Skeletal muscle cell (primary cell): ENCODE results near the gene PAGE2B.
"Not testable (repeated sequence)": the region's sequence is repeated elsewhere in the genome, so short reads cannot be mapped to it uniquely, and the experiment has no call there.

Source experiments
- DNase-seq: peaks from one replicate; pipeline ENCODE4 v3.0.0-alpha.2; 2010; ENCODE audit warnings: low read depth
- H3K4me3 ChIP-seq: 2 replicates; pipeline ENCODE4 v1.5.1; 2011; ENCODE audit warnings: low read depth, mild to moderate bottlenecking, control low read depth, low read length, moderate library complexity

The PAGE2B gene

GRCh38 chrX:55074851-55075467, at the start of gene PAGE2B:
Gene PAGE2B, plus strand, starts transcription at chrX:55075030. Its CDS starts 1,012 bp downstream, at chrX:55076042.
- no peak for DNase-seq
- no peak within 1 kb of the TSS for H3K4me3 ChIP-seq

GRCh38 chrX:55026143-55026542, 48.7 kb upstream of the PAGE2B start:
- no peak for DNase-seq
- no peak overlapping the region for H3K4me3 ChIP-seq

GRCh38 chrX:55026840-55027239, 48.0 kb upstream of the PAGE2B start:
- no peak overlapping the region for H3K4me3 ChIP-seq
- no peak for DNase-seq

DNA sequence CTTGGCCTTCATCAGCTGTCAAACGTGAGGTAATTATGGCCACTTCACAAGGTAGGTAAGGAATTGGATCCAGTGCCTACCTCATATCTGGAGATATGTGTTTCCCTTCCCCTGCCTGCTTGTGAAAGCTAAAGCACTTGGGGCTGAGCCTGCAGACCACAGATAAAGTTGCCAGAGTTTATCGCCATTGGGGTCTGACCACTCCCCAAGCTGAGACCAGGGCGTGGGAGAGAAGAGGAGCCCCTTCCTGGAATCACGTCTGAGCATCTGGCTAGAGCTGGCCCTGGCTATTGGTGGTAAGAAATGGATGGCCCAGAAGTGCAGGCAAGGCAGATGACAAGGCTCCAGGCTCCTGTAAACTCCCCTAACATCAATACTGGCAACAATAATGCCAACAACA, 46.8 kb upstream of the PAGE2B start:
- H3K4me3 ChIP-seq = no peak overlapping the region
- DNase-seq = no peak

- no peak for DNase-seq
- no peak overlapping the region for H3K4me3 ChIP-seq
Measured at GRCh38 chrX:55028611-55029010, 46.2 kb upstream of the PAGE2B start.

DNA sequence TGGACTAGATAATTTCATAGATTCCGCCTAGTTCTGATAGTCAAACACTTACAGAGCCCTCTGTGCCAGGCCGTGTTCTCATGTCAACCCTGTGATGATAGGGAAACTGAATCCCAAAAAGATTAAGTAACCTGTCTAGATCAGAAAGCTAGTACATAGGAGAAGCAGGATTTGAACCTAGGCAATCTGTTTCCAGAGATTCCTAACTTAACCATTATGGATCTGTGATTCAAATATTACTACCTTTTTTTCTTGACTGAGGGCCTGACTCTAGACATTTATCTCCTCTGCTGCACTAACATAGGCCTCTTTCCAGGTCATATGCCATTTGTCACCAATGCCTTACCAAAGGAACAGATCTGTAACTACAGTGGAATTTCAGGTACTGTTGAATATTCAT, 45.5 kb upstream of the PAGE2B start:
- DNase-seq = no peak
- no peak overlapping the region for H3K4me3 ChIP-seq

- no peak within 1 kb of the TSS for H3K4me3 ChIP-seq
- DNase-seq = no peak
Measured at GRCh38 chrX:55030271-55031205, 44.3 kb upstream of the PAGE2B start, which contains the start of gene ALAS2. Gene ALAS2, minus strand, starts transcription at chrX:55030977. Its CDS starts 4,977 bp downstream, at chrX:55026000.

DNA sequence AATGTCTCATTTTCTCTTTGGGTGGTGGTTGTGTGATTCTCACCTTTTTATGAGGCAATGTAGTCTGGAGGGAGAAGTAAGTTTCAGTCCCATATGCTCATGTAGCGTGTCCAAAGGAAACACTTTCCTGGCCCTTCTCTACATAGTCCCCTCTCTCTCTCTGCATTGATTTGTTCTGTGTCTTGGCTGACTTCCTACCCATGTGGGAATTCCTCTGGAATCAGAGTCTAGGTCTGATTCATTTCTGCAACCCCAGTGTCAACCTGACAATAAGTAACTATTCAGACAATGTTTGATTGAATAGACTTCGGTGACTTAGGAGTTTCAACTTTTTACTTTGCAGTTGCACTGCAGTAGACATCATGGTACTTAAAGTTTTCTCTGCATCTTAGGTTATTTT, 41.4 kb upstream of the PAGE2B start:
- H3K4me3 ChIP-seq = no peak overlapping the region
- no peak for DNase-seq

- no peak overlapping the region for H3K4me3 ChIP-seq
- no peak for DNase-seq
Measured at GRCh38 chrX:55039471-55039870, 35.4 kb upstream of the PAGE2B start.

GRCh38 chrX:55041514-55041913, 33.3 kb upstream of the PAGE2B start:
- H3K4me3 ChIP-seq = no peak overlapping the region
- no peak for DNase-seq

GRCh38 chrX:55050599-55050998, 24.2 kb upstream of the PAGE2B start:
- not testable (repeated sequence) for DNase-seq

DNA sequence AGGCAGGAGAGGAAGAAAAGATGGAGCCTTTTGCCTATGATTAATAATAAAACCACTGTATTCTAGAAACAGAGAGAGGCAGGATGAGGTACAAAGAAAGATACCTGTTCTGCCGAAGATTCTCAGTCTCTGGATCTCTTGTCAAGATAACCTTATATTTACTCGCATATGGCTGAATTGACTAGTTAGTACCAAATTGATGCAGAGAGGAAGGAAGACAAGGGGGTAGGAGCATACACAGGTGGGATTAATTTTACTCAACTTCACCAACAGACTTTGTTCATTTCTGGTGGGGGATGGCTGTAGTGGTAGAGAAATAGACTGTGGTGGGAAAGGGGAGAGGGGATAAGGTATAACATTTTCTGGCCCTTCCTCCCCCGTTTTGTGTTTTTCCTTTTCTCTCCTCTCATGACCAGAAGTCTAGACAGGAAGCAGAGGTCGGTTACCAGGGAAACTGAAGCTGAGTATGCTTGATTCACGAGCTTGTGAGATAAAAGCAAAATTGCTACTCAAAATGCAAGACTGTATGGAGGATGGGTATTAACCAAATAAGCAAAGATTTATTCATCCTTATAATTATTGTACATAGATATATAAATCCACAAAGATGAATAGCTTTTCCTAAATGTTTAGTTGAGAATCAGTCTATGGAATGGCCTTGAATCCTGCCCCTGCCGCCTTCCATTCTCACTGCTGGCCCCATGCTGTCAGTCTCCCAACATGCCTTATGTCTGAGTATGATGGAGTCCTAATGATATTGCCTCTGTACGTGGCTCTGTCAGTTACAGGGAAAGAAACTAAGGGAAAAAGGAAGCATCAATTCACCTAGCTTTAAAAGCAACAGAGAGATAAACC, 17.8 kb upstream of the PAGE2B start:
- no peak for DNase-seq
- no peak overlapping the region for H3K4me3 ChIP-seq

More at GRCh38 chrX:55050599-55050998, 24.2 kb upstream of the PAGE2B start:
- not testable (repeated sequence) for H3K4me3 ChIP-seq

DNA sequence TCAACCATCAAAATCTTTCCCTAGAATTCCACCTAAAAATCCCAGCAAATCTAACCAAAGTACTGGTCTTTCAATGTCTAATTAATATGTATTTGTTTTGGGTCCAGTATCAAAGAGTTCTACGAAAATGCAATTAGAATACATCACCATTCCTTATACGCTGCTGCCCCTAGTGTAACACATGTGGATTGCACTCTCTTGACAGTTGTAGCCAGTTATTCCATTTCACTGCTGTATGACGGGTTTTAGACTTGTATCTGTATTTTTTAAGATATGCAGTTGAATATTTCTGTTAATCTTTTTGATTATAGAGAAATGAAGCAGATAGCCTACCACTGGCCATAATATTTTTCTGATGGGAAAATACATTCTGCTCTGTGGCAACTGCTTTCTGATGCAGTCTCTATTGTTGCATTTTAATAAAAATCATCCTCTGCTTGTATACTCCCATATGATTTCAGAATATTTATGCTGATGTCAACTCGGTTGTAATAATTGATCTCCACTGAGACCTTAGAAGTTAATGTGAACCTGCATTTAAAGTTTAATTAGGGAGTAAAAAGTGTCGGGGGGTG, 17.1 kb upstream of the PAGE2B start:
- DNase-seq = no peak

DNA sequence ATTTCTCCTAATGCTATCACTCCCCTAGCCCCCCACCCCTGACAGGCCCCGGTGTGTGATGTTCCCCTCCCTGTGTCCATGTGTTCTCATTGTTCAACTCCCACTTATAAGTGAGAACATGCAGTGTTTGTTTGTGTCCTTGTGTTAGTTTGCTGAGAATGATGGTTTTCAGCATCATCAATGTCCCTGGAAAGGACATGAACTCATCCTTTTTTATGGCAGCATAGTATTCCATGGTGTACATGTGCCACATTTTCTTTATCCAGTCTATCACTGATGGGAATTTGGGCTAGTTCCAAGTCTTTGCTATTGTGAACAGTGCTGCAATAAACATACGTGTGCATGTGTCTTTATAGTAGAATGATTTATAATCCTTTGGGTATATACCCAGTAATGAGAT, 7.7 kb upstream of the PAGE2B start:
- not testable (repeated sequence) for H3K4me3 ChIP-seq, DNase-seq

More for the DNA sequence above, 17.1 kb upstream of the PAGE2B start:
- H3K4me3 ChIP-seq = no peak overlapping the region

DNA sequence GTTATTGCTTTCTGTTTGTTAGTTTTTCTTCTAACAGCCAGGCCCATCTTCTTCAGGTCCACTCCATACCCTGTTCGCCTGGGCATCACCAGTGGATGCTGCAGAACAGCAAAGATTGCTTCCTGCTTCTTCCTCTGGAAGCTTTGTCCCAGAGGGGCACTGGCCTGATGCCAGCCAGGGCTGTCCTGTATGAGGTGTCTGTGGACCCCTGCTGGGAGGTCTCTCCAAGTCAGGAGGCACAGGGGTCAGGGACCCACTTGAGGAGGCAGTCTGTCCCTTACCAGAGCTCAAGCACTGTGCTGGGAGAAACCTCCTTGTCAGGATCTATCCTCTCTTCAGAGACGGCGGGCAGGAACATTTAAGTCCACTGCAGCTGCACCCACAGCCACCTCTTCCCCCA, 2.5 kb upstream of the PAGE2B start:
- no peak overlapping the region for H3K4me3 ChIP-seq
- no peak for DNase-seq

DNA sequence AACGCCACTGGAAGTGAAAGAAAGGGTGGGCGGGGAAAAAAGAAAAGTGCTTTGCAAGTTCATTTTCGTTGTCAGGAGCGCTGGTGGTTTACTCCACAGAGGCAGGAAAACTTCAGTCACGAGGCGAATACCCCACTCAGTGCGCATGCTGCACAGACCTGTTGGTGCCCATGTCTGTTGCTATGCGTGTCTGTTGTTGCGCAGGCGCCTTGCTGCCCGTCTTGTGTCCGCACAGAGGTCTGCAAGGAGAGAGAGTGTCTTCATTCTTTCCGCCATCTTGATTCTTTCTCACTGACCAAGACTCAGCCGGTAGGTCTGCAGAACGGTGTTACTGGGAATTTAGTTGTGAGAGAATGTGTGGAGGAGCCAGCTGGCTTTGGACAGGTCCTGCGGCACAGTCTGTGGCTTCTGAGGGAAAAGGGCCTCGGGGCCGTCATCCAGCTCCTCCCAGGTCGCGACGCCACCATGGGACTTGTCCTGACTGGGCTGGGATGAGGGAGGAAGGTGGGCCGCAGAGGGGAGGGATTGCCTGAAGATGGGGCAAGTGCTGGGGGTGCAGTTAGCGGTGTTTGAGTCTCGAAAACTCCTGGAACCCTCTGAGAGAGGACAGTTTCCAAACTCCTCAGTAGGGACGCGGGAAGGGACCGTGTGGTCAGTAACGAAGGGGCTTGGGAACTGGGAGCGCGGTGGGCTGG, 14.1 kb downstream of the PAGE2B start, which contains the start of gene PAGE2:
Gene PAGE2 (plus strand): TSS at position 224 of the 695 bp plus-strand sequence. CDS start 1,003 bp downstream, outside the sequence.
- DNase-seq = no peak
- no peak within 1 kb of the TSS for H3K4me3 ChIP-seq

DNA sequence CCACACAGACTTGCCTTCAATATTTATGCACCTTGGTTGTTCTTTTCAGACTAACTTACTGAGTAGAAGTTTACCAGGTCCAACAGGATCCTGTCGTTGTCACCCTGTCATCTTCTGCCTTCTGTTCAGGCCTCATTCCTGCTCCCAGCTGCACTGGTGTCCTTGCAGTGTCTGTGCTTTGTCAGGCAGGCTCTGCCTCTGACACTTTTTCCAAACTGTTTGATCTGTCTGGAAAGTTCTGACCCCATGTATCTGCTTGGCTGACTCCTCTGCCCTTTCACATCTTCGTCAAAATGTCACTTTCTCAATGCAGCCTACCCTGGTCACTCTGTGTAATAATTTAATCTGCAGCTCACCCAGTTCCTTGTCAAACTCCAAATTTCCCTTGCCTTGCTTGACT, 23.9 kb downstream of the PAGE2B start:
- H3K4me3 ChIP-seq = no peak overlapping the region
- no peak for DNase-seq

GRCh38 chrX:55099162-55099561, 24.3 kb downstream of the PAGE2B start:
- H3K4me3 ChIP-seq = no peak overlapping the region
- DNase-seq = no peak

DNA sequence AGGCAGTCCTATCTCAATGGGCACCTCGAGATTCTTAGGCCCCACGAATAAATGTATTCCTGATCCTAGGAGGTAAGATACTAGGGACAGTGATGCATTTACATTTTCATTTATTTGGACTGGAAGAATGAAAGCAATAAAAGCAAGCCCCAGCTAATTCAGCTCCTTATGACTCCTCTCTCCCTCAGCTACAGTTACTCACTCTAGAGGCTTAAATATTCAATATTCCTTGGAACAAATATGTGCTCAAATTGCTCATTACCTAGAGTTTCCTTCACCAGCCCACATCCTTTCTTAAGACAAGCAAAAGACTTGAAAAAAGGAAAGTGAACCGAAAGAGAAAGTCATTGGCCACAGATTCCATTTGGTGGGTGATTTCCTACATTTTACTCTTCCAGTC, 27.9 kb downstream of the PAGE2B start:
- no peak overlapping the region for H3K4me3 ChIP-seq
- DNase-seq = no peak
